Keratinocyte (primary cell): ENCODE data around the gene GPR137.
"Not testable (repeated sequence)": the region's sequence is repeated elsewhere in the genome, so short reads cannot be mapped to it uniquely, and the experiment has no call there.

ENCODE experiments used
- EZH2 ChIP-seq: IDR thresholded peaks from one replicate; pipeline ENCODE4 v1.6.1; 2012; ENCODE audit warnings: inconsistent platforms, mild to moderate bottlenecking, low read length, moderate library complexity
- TF ChIP-seq, protein P1 (sequence below), 3 experiments: IDR thresholded peaks in 1 of 3; conservative IDR thresholded peaks in 1 of 3; optimal IDR thresholded peaks in 1 of 3; 2 replicates in 2 of 3; 3 replicates in 1 of 3; pipeline versions ENCODE3 to v1.5.1; 2011; ENCODE audit warnings: low read length in 3 of 3, mild to moderate bottlenecking in 3 of 3, moderate library complexity in 2 of 3, control low read depth in 1 of 3, inconsistent platforms in 1 of 3; ENCODE audit not compliant: insufficient read depth in 2 of 3; ENCODE audit errors: extremely low read depth in 1 of 3

DNA sequence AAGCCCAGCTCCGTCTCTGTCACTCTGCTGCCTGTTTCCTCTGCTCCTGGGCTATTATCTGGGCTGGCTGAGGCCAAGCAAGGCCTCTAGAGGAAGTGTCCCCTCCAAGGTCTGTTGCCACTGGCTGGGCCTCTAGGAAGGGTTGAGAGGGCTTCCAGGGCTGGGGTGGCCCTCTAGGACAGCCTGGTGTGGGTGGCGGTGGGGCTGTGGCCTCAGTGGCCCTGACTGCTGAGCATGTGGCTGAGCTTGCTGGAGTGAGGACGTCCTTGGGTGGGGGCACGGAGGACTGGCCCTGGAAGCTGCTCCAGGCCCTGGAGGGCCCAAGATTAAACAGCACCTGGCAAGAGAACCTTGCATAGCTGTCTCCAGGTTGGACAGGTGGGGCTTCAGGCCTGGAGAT, 38.3 kb downstream of the GPR137 start:
- TF ChIP-seq, protein P1, sequence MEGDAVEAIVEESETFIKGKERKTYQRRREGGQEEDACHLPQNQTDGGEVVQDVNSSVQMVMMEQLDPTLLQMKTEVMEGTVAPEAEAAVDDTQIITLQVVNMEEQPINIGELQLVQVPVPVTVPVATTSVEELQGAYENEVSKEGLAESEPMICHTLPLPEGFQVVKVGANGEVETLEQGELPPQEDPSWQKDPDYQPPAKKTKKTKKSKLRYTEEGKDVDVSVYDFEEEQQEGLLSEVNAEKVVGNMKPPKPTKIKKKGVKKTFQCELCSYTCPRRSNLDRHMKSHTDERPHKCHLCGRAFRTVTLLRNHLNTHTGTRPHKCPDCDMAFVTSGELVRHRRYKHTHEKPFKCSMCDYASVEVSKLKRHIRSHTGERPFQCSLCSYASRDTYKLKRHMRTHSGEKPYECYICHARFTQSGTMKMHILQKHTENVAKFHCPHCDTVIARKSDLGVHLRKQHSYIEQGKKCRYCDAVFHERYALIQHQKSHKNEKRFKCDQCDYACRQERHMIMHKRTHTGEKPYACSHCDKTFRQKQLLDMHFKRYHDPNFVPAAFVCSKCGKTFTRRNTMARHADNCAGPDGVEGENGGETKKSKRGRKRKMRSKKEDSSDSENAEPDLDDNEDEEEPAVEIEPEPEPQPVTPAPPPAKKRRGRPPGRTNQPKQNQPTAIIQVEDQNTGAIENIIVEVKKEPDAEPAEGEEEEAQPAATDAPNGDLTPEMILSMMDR (optimal IDR thresholded peaks at IDR 0.05 in 1 of 3, IDR thresholded peaks at IDR 0.05 in 1 of 3, conservative IDR thresholded peaks at IDR 0.05 in 1 of 3; ENCODE audit: extremely low read depth in 1 of 3, insufficient read depth in 2 of 3, low read length in 3 of 3): not testable (repeated sequence)
- not testable (repeated sequence) for TF ChIP-seq EZH2
